GM21515 (cell line): ENCODE measurements around the gene NDRG2.

ENCODE experiments used
- ATAC-seq: cut with Tn5 transposase; IDR thresholded peaks from one replicate; pipeline ENCODE4 v1.9.1; 2021; ENCODE audit not compliant: unreplicated experiment

Gene NDRG2

DNA sequence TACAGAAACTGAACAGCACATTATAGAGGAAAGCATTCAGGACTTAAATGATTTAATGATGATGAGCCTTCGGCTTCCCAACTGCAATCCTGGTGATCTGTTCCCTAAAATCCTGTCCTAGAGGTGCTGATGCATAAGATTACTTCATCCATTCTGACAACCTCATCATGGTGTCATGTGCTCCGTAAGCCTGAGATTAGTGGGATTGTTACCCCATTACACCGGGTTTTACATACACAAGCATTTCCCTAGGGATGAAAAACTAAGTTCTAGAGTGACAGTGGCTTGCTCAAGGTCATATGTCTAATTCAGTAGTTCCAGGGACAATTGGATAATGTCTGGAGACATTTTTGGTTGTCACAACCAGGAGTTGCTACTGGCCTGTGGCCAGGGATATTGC lies 12.3 kb upstream of the NDRG2 start:
- no peak for ATAC-seq

DNA sequence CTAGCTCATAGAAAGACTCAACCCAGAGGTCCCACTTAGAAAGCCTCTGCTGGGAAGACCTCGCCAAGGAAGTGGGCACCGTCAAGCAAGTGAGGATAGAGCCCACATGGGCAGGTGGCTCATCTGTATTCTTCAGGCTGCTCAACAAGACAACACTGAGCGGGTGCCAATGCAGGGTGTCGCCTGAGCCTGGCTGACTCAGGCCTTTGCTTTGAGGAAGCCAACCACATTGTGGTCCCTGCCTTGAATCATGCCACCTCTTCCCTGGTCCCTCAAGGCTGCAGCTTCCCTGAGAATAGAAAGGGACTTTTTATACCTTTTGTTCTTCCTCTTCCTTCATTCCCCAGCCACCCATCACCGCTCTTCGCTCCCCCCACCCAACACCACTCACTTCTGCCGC lies 11.9 kb upstream of the NDRG2 start:
- no peak for ATAC-seq

DNA sequence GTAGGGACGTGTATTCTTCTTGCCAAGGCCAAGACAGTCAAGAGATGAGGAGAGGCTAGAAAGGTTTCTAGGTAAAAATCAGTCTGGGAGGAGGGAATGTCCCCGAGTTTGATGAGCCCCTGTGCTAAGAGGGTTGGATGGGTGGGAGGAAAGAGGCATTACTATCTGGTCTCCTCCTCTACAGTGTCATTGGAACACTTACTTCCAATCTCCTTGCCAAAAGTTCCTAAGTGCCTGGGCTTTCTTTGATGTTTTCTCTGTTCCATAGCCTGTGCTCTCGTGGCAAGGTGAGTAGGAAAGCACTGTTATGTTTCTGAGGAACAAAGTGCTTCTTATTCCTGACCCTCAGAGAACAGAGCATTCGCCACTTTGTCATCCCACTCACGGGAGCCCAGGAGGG lies 9.8 kb upstream of the NDRG2 start, which contains the start of gene RNASE13:
Gene RNASE13, minus strand, starts transcription at position 101 of the 400 bp plus-strand sequence. CDS start 519 bp downstream, outside the sequence.
- no peak for ATAC-seq

DNA sequence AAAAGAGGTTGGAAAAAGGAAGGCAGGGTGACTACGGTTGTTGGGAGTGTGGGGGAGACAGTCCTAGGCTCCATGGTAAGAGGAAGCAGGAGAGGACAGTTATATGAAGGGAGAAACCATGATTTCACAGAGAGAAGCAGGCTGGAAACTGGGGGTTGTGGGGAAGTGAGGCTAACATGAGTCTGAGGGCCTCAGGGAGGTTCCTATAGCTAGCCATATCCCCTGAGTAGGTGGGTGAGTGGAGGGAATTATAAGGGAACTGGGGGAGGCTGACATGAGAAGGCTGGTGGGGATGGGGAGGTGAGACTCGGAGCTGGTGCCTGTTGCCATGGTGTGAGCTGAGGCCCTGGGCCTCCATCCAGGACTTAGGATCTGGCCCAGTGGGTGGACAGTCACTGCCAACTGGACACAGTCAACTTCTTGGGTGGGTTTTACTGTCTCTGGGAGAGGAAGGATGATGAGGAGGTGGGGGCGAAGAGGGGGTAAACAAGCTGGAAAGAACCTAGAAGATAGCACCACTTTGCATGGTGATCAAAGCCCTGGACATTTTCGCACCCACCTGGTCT lies 8.4 kb upstream of the NDRG2 start:
- ATAC-seq: no peak

DNA sequence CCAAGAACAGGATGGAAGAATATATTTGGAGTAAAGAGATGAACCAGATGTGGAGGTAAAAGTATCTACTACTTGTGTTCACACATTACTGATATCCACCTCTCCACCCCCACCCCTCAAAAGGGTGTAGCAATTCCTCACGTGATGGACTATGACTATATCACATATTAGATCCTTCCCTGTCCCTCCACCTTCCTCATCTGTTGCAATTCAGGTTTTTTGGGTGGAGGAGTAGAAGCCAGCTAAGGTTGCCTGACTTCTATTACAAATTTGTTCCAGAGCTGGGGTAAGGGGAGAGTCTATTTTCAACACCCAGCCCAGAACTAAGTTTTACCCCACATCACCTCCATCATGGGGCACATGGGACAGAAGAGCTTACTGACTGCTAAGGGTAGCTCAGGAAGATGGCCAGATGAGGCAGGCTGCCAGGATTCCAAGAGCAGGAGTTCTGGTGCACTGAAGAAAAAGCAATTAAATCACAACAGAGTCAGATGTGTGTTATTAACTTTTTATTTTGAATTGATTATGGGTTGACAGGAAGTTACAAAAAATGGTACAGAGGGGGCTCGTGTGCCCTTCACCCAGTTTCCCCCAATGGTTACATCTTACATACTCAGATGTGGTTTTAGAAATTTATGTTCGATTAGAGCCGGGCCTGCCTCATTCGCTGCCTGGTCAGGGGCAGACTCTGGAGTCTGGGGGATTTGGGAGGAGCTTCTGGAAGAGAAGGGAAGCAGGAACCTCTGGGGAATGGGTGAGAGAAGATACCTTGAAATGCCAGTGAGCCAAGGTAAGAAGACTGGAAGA lies 7.7 kb upstream of the NDRG2 start:
- ATAC-seq: no peak

DNA sequence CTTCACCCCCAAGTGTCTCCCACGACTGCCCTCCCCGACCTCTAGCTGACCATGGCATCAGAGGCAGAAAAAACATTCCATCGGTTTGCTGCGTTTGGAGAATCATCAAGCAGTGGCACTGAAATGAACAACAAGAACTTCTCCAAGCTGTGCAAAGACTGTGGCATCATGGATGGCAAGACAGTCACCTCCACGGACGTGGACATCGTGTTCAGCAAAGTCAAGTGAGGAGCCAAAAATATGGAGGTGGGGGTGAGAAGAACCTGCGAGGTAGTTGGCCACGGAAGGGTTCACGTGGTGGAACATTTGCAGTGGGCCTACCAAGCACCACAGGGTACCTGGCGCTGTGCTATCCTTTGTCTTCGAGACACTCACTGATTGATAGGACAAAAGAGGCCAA lies 5.7 kb upstream of the NDRG2 start:
- no peak for ATAC-seq

DNA sequence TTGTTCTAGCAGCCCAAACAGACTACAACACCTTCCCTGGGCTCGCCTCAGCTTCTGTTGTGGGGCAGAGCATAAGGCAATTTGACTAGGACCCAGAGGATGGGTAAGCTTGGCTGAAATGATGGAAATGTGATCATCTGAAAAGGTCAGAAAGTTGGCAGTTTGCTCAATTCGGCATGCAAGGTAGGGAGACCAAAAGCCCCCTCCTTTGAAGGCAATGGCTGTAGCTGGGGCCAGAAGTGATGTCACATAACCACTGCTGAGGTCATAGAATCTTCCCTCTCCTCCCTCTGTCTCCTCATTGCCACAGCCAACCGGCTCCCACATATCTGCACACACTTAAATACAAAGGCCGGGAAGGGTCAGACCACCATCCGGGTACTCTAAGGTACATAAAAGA lies 5.1 kb upstream of the NDRG2 start, which contains the start of gene TPPP2:
Gene TPPP2, plus strand, starts transcription at position 301 of the 400 bp plus-strand sequence. CDS start 365 bp downstream, outside the sequence.
- no peak for ATAC-seq

DNA sequence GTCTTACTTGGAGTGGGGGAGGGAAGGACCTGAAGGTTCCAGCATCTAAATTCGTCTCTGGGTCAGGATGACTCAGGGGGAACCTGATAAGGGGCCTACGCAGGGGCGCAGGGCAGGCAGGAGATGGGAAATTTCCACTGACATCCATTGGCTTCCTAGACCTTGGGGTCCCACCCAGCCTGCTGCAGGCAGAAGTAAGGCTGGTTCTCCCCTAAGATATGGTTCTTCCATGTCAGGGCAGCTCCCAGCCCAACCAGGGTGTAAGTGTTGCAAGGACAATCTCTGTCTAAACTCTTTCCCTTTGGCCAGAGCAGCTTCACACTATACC lies 2.1 kb upstream of the NDRG2 start:
- ATAC-seq: no peak

DNA sequence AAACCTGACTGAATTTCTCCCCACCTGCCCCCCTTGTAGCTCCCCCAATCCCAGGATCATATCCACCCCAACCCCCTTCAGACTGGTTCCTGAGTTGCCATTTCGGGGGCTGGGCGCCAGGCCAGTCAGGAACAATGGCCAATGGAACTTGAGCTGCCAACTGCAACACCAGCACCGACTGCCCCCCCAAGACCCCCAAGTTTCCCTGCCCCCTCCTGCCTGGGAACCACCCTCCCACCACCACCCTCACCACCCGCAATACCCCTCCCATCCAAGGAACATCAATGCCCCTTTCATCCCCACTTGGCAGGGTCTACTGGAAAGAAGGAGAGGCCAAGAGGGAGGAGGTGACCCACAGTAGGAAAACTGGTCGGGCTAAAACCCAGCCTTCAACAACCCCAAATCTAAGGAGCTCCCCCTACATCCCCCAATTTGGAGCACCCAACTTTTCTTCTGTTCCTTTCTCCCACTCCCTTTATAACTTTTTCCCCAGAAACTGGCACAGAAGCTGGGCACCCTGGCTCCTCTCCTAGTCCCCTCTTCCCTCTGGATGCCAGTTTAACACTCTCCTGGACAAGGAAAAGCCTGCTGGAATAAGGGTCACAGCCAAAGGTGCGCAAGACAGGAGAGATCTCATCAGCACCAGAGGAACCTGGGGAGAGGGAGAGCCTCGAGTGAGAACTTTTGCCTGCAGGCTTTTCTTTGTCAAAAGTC lies 1.6 kb upstream of the NDRG2 start:
- no peak for ATAC-seq

DNA sequence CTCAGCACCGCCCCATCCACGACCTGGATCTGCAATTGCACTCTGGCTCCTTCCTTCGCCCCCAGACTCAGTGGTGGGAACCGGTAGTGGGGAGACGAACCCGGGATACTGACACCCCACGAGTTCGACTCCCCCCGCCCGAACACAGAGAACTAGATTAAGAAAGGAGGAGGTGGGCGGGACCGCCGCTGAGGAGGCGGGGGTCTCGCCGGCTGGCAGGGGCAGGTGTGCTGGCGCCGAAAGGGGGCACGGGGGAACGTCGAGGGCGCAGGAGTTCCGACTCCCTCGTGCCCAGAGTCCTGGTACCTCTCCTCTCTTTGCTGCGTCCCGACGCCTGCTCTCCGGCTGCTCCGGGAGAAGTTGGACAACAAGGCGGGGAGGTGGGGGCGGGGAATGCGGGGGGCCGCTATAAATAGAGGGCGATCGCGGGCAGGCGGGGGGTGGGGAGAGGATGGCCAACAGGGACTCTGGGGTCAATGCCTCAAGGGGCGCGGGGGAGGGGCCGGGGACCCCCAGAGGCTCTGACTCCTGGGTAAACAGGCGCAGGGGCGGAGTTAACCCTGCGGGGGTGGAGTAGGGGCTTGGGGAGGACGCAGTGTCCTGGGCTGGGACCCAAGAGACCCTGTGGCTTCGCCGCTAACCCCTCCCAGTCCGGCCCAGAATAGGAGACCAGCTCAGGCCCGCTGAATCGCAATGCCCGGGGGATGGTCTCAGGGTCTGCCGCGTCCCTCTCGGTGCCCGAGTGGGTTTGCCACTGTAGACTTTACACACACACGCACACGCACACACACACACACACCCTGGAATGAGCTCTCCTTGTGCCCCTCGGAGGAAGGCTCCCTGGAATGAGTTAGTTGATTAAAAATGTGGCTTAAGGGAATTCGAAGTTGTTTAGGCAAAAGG lies 761 bp upstream of the NDRG2 start:
- ATAC-seq: no peak

DNA sequence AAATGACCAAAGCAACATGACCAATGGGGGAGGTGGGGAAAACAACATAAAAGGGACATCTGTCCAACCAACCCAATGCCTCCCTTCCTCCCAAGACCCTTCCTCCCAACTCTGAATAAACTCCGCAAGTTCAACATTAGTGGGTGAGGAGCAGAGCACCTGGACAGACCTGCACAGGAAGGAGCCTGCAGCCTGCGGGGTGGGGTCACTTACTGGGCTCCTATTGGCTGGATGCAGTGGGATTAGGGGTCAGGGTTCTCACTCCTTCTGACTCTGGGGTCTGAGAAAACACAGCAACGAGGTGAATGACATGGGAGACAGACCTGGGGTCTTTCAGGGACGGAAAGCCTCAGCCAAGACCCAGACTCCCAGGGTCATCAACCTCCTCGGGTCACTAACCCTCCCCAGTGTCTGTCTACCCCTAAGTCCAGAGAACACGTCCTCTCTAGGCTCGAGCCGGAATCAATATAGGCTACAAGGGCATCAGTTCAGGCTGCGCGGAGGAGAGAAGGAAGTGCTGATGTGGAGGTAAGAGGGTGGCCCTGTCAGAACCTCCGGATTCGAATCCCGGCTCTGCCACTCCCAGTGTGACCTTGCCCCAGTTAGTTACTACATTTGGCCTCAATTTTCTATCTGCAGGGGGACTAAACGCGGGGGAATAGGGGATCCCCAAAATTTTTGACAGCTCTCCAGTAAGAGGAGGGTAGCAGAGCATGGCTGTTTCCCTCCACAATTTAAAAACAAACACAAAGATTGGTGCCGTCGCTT lies 860 bp downstream of the NDRG2 start:
- ATAC-seq: no peak

DNA sequence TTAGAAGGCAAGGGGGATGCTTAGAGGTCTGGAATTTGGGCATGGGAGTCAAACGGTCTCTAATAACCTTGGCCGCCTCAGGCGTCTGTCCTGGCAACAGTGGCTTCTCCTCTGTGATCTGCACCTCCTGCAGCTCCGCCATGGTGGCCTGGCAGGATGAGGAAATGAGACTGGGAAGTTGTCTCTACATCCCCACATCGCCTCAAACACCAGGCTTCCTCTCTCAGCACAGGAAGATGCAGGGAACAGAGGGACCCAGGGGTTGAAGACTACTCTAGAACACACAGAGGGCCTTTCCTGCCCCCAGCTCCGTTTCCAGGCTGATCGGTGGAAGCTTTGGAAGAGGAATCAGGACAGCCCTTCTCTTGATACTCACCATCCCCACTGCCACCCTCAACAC lies 1.7 kb downstream of the NDRG2 start:
- no peak for ATAC-seq

DNA sequence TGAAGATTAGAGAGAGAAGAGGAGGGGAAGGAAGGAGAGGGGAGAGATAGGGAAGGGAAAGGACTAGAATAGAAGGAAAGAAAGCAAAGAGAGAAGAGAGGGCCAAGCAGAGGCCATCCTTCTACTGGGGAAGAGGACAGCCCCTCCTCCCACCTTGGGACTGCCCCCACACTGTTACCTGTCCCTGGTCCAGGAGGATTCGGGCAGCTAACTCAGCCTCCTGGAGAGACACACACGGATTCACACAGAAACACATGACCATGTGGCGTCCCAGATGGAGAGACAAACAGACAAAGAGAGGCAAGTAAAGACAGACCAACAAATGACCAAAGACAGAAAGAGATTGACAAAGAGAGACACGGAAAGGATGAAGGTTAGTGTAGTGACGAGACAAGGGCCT lies 2.2 kb downstream of the NDRG2 start:
- ATAC-seq: no peak

DNA sequence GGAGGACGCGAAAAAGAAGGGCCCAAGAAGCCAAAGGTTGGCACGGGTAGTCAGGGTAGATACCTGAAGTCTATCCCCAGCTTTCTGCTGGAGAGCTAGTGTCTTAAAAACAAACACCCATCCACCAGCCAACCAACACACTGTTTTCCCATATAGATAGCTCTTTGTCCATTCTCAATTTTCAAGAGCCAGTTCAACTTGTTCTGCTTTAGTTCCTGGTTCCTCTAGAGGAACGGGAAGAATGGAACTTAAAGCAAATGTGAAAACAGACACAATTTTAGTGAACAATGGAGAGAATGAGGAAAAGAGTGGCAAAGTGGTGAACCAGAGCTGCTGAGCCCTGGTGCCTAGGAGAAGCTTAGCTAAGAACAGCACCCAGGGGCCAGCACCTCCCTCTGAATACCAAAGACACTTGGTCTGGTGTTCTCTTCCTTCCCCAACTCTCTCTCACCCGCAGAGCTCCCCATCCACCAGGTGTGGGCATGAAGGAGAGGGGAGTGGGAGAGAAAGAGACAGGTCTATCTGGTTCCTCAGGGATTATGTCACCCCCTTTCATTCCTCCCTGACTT lies 3.8 kb downstream of the NDRG2 start:
- no peak for ATAC-seq

DNA sequence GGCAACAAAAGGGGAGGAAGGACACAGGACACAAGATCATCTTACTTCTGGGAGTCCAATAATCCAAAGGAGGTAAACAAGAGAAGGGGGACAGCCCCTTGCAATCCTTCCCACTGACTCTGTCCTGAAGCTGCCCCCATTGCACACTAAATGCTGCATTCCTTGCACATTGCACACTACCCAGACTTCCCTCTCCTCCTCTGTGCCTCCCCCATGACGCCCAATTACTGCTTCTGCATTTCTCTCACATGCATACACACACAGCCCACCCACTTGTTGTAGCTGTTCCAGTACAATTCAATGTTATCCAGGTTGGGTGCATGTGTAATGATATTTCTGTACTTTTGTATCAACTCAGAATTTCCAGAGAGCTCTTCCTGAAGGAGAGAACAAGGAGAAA lies 5.5 kb downstream of the NDRG2 start:
- ATAC-seq: no peak

DNA sequence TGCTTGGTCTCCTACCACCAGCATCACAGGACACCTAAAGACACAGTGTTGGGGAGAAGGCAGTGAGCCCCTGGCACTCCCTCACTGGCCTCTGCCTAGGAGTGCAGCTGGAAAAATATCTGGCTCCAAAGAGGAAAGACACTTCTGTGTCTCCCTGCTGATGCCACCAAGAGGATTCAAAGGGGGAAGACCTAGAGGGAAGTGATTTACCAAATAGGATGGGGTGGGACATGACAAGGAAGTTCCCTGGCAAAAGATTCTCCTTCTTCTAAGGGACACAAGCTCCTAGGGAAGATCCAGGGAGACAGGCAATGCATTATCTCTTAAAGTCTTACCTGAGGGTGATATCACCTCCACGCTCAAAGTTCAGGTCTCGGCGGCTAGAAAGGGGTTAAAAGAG lies 6.1 kb downstream of the NDRG2 start:
- ATAC-seq: no peak

DNA sequence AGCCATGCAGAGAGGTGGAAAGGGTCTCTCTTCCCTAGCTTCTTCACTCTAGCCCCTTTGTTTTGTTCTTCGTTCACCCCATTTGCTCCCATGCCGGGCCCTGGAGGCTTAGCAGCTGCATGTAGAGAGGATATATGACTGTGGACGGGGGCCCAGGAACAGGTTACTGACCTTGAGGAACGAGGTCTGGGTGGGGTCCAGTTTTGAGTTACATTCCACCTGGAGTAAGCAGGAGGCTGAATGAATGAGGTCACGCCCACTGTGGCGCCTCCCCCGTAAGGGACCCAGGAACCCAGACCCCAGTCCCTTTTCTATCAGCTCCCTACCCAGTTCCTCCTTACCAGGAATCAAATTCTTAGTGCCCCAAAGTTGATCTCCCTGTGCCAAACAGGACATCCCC lies 6.6 kb downstream of the NDRG2 start:
- no peak for ATAC-seq

DNA sequence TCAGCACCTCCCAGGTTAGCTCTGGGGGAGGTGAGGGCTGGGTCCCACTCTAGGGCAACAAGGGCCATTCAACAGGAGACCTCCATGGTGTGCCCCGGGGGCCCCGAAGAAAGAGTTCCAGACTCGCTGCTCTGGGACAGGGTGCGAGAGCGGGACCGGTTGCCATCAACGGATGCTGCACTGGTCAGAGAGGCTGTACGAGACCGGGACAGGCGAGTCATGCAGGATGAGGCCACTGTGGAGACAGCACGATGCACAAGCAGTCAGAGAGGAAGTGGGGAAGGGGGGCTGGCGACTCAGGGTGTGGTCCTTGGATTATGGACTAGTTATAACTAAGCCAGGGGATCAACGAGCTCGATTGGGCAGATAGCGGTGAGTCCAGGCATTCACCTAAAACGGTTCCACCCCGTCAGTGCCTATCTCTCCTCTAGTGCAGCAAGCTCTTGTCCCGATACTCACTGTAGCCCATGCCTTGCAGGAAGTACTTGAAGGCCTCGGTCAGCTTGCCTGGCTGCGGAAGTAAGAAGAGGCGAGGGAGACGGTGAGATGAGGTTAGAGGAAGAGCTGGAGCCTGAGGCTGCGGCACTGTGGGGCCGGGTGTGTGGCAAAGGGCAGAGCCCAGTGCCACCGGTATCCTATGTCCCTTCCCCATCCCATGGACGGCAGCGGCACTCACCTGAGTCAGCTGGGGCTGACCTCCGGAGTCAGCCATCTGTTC lies 7.2 kb downstream of the NDRG2 start:
- ATAC-seq: no peak

DNA sequence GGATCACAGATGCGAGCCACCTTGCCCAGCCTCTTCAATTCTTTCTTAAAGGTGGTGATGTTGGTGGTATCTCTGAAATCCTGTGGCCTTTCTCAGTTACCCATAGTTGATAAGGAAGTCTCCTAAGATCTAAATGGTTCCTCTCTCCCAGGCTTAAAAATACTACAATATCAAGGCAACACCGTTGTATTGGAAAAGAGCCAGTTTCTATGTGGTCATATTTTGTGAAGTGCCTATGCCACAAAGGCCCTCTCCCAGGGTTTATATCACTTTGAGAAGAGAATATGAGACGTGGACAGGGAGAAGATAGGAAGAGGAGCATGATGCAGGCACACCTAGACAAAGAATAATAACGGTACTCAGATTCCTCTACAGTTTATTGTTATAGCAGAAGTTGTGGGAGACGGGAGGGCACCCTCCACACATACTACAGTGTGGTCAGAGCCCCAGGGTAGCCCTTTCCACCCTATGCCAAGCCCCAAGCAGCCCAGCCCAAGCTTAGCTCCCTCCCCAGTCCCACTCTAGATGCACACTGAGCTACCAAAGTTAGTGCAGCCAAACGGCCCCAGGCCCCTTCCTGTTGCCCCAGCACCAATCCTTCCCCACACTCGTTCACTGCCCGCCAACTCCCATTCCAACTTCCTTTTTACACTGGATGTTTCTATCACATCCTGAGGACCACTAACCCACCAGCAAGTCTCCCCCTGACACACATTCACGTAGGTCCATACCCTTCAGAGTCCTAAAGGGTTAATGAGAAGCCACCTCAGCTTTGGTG lies 8.3 kb downstream of the NDRG2 start:
- ATAC-seq: no peak
